Activated CD4-positive, alpha-beta T cell treated with anti-CD3 and anti-CD28 coated beads, Interleukin-2, amount 50 U/mL, for 48 hours (primary cell): ENCODE data around the gene ALDH1L1.

ENCODE experiments used
- DNase-seq, 2 experiments: peaks; one replicate each; pipeline ENCODE4 v3.0.0-alpha.2; 2020

ALDH1L1 gene

GRCh38 chr3:126153695-126154360 lies 26.6 kb downstream of the ALDH1L1 start:
- DNase-seq, result no peak

GRCh38 chr3:126152901-126153694 lies 27.3 kb downstream of the ALDH1L1 start:
- DNase-seq, result no peak

GRCh38 chr3:126152458-126152857 lies 27.9 kb downstream of the ALDH1L1 start:
- no peak for DNase-seq

- DNase-seq, result no peak
Observed at GRCh38 chr3:126151562-126152302, 28.7 kb downstream of the ALDH1L1 start.

- no peak for DNase-seq
Observed at GRCh38 chr3:126149960-126150515, 30.3 kb downstream of the ALDH1L1 start.

- no peak for DNase-seq
Observed at GRCh38 chr3:126149256-126149902, 31.0 kb downstream of the ALDH1L1 start.

DNA sequence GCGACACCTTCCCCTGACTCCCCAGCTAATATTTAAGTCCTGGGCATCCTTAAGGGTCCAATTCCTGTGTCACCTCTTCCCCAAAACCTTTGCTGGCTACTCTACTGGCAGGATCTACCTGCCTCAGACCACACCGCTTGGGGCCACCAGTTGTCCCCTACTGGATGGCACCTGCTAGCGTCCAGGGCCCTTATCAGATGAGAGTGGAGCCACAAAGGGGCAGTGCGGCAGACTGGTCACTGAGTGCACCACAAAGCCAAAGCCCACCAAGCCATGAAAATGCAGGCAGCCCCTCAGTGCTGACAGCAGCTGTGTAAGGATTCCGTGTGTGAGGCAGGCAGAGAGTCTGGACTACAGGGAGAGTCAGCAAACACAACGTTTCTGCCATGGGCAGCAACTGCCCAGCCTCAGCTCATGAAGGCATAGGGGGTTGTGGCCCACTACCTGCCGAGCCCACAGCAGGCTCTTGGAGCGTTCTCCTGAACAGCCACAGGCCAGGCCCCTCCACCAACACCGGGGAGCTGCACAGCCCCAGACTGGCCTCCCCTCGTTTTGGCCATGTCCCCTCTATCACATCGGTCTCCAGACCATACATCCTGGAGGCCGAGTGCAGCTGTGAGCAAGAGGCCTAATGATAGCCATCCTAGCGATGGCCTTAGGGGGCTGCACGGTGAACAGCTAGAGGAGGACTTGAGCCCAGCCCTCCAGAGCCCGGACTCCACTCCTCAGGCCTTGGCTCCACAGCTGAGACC lies 32.3 kb downstream of the ALDH1L1 start:
- no peak for DNase-seq

DNA sequence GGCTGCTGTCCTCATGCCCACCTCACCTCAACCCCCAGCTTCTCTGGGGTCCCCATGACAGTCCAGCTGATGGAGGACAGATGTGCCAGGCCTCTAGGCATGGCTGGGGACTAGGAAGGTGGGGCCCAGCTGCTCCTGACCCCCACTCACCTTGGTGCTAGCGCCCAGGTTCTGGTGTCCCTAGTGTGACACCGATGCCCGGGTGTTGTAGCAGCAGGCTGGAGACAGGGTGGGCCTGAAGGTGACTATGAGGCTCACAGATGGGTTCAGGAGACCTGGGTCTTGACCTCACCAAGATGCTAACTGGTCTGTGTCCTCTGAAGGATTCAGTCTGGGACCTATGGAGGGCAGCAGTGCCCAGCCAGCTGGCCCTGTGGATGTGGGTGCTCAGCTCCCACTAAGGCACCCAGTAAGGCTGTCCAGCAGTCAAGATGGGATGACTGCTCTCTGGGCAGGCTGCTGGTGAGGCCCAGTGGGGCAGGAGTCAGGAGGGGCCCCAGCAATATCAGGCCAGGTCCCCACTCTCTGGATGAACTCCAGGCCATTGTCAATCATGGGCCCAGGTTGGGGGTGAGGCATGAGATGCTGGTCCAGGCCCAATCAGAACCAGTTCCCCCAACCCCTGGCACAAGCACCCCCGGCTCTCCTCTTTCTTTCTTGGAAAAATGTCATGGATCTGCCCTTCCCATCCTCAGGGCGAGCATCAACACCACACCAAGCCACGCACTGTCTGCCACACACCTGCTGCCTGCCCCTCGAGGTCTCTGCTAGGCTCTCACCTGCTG lies 33.0 kb downstream of the ALDH1L1 start:
- no peak for DNase-seq

GRCh38 chr3:126146525-126147146 lies 33.8 kb downstream of the ALDH1L1 start:
- no peak for DNase-seq

- DNase-seq, result no peak
Observed at GRCh38 chr3:126146034-126146433, 34.4 kb downstream of the ALDH1L1 start.

DNA sequence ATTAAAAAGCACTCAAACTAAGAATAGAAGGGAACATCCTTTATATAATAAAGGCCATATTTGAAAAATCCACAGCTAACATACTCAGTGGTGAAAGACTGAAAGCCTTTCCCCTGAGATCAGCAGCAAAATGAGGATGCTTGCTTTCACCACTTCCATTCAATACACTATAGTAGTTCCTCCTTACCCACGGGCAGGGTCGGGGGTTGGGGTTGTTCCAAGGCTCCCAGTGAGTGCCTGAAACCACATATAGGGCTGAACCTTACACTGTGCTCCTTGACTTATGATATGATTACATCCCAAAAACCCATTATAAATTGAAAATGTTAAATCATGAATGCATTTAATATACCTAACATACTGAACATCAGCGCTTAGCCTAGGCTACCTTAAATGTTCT lies 37.7 kb downstream of the ALDH1L1 start:
- no peak for DNase-seq

DNA sequence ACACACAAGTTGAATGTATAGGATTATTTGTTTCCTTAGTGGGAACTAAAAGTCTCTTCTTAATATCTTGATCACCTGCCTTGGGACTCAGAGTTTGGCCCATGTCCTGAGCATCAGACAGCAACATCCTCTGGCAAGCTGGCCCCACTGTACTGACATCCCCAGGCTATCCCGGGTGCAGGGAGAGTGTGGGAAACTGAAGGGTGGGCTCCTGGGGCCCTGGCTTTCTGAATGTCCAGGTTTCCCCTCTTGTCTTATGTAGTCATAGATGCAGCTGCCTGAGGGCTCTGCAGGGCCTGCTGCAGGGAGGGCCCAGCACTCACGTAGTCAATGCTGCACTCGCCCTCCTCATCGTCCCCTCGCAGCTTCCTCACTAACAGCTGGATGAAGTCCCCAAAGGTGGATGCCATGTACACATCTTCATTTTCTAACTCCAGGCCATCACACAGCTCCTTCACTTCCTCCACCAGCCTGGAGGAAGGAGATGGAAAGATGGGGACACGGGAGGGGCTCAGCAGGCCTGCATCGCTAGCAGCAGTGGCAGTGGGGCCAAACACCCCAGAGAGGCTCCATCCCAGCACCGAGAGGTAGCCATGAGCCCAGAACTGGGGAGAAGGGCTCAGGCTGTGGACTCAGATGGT lies 42.8 kb downstream of the ALDH1L1 start:
- DNase-seq, result no peak

DNA sequence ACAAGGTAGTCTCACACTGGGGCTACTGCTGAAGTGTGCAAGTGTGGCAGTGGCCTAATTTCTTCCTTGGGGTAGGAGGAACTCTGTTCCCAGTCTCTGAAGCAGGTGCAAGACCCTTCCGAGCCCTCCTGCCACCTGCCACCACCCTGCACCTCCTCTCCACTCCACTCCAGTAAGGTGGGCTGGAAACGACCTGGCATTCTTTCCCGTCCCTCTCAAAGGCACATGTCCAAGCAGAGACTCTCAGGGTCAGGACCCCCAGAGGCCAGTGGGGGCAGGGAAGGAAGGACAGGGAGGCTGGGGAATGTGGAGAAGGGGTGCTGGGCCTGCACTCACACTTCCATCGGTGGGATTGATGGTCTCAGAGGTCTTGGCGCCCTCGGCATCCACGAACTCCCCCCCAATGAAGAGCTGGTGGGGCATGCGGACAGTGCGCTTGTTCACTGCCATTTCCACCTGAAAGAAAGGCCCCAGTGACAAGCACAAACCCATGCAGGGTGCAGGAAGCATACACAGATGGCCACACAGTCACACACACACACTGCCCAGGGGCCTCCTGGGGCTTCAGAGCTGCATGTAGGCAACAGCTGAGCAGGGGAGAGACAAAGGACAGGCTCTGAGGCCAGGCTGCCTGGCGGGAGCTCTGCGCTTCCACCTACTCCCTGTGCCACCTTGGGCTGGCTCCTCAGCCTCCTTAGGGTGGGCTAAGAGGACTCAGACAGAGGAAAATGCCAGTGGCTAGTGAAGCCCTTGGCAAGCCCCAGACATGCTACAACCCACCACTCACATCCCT lies 43.8 kb downstream of the ALDH1L1 start:
- no peak for DNase-seq

GRCh38 chr3:126135406-126136076 lies 44.8 kb downstream of the ALDH1L1 start:
- no peak for DNase-seq

DNA sequence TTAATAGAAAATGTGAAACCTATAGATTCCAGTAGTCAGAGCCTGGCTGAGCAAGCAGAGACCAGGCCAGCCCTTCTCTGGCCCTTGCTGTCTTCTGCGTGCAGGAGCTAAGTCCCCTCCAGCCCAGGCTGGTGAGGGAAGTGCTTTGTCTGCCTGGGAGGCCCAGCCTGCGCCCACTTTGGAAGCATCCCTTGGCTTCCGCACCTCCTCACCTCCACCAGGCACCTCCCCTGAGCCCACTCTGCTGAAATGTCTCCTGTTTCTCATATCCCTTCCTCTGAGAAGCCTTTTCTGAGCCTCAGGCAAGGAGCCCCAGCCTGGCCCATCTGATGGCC lies 45.3 kb downstream of the ALDH1L1 start:
- DNase-seq, result no peak

DNA sequence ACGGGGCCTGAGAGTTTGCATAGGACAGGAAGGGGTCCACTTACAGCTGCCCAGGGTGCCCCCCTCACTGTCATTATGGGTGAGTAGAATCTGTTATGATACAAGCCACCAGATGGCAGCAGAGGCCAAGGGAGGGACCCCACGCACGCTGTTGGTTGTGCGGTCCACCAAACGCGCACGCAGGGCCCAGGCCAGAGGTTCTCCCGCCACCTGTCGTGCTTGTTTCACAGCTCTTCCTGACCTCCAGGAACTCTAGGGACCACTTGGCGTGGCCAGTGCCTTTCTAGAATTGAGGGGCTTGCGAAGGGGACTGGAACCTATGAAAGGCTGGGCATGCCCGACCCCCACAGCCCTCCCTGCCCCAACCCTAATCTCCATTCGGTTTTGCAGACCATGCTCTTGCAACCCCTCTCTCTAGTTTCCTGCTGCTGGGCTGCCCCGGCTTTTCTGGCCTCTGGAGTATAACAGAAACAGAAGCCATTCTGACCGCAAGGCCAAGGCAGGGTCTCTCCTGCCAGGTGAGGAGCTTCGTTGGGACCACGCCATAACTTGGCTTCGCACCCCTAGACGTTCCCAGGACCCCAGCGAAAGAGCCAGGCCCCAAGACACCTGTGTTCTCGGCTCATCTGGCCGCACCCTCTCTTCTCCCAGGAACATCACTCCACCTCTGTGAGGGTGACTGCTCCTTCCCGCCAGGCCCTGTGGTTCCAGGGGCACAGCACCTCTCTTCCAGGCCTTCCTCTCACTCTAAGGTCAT lies 46.0 kb downstream of the ALDH1L1 start:
- peak; percentile 57 to 59 for DNase-seq

GRCh38 chr3:126133606-126134005 lies 46.8 kb downstream of the ALDH1L1 start:
- no peak for DNase-seq
